H9 (cell line): ENCODE measurements around the gene COX4I2. TPM values are rescaled to one million over a fixed set of nuclear protein-coding genes. Genes with fewer than 3 reads are reported as not detected.

Source experiments
- DNase-seq: peaks from one replicate; pipeline ENCODE4 v3.0.0-alpha.2; 2017
- H2AFZ ChIP-seq: one replicate; pipeline ENCODE4 v1.6.1; 2013; ENCODE audit warnings: mild to moderate bottlenecking, low read length, control low read depth, moderate library complexity
- H2AK5ac ChIP-seq: 2 replicates; pipeline ENCODE4 v1.6.1; 2013; ENCODE audit warnings: low read length, control low read depth, mixed read lengths; ENCODE audit not compliant: insufficient read length
- H2BK120ac ChIP-seq: one replicate; pipeline ENCODE4 v1.6.1; 2013; ENCODE audit warnings: low read depth, mild to moderate bottlenecking, low read length, control low read depth, inconsistent platforms; ENCODE audit not compliant: poor library complexity, severe bottlenecking
- H2BK12ac ChIP-seq: 2 replicates; pipeline ENCODE4 v1.6.1; 2013; ENCODE audit warnings: low read length, control low read depth, mixed read lengths, low read depth; ENCODE audit not compliant: insufficient read length
- H2BK15ac ChIP-seq: 2 replicates; pipeline ENCODE4 v1.6.1; 2013; ENCODE audit warnings: low read depth, low read length, control low read depth
- H2BK20ac ChIP-seq: one replicate; pipeline ENCODE4 v1.6.1; 2013; ENCODE audit warnings: low read depth, mild to moderate bottlenecking, low read length, control low read depth, inconsistent platforms; ENCODE audit not compliant: poor library complexity, severe bottlenecking
- H2BK5ac ChIP-seq: 2 replicates; pipeline ENCODE4 v1.6.1; 2013; ENCODE audit warnings: low read length, control low read depth, mixed read lengths; ENCODE audit not compliant: insufficient read length
- H3K14ac ChIP-seq: 2 replicates; pipeline ENCODE4 v1.6.1; 2013; ENCODE audit warnings: low read length, control low read depth; ENCODE audit not compliant: insufficient read depth
- H3K18ac ChIP-seq: 2 replicates; pipeline ENCODE4 v1.6.1; 2013; ENCODE audit warnings: low read depth, mild to moderate bottlenecking, mixed read lengths, low read length, control low read depth; ENCODE audit not compliant: insufficient read length
- H3K23ac ChIP-seq: 2 replicates; pipeline ENCODE4 v1.6.1; 2013; ENCODE audit warnings: low read length, control low read depth, mixed read lengths, low read depth; ENCODE audit not compliant: insufficient read length
- H3K23me2 ChIP-seq: 2 replicates; pipeline ENCODE4 v1.6.1; 2013; ENCODE audit warnings: low read depth, mild to moderate bottlenecking, mixed read lengths, low read length, control low read depth; ENCODE audit not compliant: insufficient read length, poor library complexity, severe bottlenecking
- H3K27ac ChIP-seq: 2 replicates; pipeline ENCODE4 v1.5.1; 2013; ENCODE audit warnings: low read length, control low read depth, mixed read lengths, low read depth; ENCODE audit not compliant: insufficient read length
- H3K27me3 ChIP-seq: 2 replicates; pipeline ENCODE4 v1.6.1; 2013; ENCODE audit warnings: low read length, control low read depth, inconsistent platforms; ENCODE audit not compliant: insufficient read depth
- H3K4ac ChIP-seq: 2 replicates; pipeline ENCODE4 v1.6.1; 2013; ENCODE audit warnings: low read depth, mild to moderate bottlenecking, control low read depth, inconsistent platforms, low read length, moderate library complexity
- H3K4me1 ChIP-seq: 2 replicates; pipeline ENCODE4 v1.6.1; 2013; ENCODE audit warnings: low read length, control low read depth, inconsistent platforms; ENCODE audit not compliant: insufficient read depth
- H3K4me2 ChIP-seq: 2 replicates; pipeline ENCODE4 v1.6.1; 2013; ENCODE audit warnings: low read length, control low read depth, mixed read lengths; ENCODE audit not compliant: insufficient read length, insufficient read depth
- H3K56ac ChIP-seq: 2 replicates; pipeline ENCODE4 v1.6.1; 2013; ENCODE audit warnings: low read depth, mild to moderate bottlenecking, mixed read lengths, low read length, control low read depth; ENCODE audit not compliant: insufficient read length
- H3K79me1 ChIP-seq: 2 replicates; pipeline ENCODE4 v1.6.1; 2013; ENCODE audit warnings: low read depth, mild to moderate bottlenecking, moderate library complexity, low read length, control low read depth, inconsistent platforms; ENCODE audit not compliant: insufficient read depth, poor library complexity, severe bottlenecking
- H3K79me2 ChIP-seq: 2 replicates; pipeline ENCODE4 v1.6.1; 2013; ENCODE audit warnings: low read length, control low read depth, inconsistent platforms; ENCODE audit not compliant: insufficient read depth
- H3K9ac ChIP-seq: 2 replicates; pipeline ENCODE4 v1.6.1; 2013; ENCODE audit warnings: low read length, control low read depth, mixed read lengths; ENCODE audit not compliant: insufficient read length; ENCODE audit errors: extremely low read depth
- H3K9me3 ChIP-seq: one replicate; pipeline ENCODE4 v1.6.1; 2013; ENCODE audit warnings: low read depth, low read length, inconsistent platforms; ENCODE audit not compliant: control insufficient read depth
- H3T11ph ChIP-seq: one replicate; pipeline ENCODE4 v1.6.1; 2013; ENCODE audit warnings: mild to moderate bottlenecking, low read length, control low read depth, inconsistent platforms
- H4K20me1 ChIP-seq: one replicate; pipeline ENCODE4 v1.6.1; 2013; ENCODE audit not compliant: control insufficient read depth, insufficient read length, insufficient read depth
- H4K5ac ChIP-seq: 2 replicates; pipeline ENCODE4 v1.6.1; 2013; ENCODE audit warnings: low read depth, mild to moderate bottlenecking, mixed read lengths, low read length, control low read depth; ENCODE audit not compliant: insufficient read length
- H4K8ac ChIP-seq: replicated peaks from 2 replicates; pipeline ENCODE4 v1.6.1; 2013; ENCODE audit warnings: low read length, control low read depth, mixed read lengths, low read depth; ENCODE audit not compliant: insufficient read length
- H4K91ac ChIP-seq: 2 replicates; pipeline ENCODE4 v1.6.1; 2013; ENCODE audit warnings: low read depth, mild to moderate bottlenecking, moderate library complexity, mixed read lengths, low read length, control low read depth; ENCODE audit not compliant: insufficient read length
- H3K27ac Mint-ChIP-seq, 3 experiments: 2 replicates in 2 of 3; 3 replicates in 1 of 3; pipeline ENCODE4 v1.8.0; 2020 to 2021; ENCODE audit warnings: mixed read lengths in 3 of 3, mild to moderate bottlenecking in 1 of 3, moderate library complexity in 1 of 3
- H3K27me3 Mint-ChIP-seq: 2 replicates; pipeline ENCODE4 v1.8.0; 2021; ENCODE audit warnings: low read depth, mild to moderate bottlenecking, moderate library complexity, mixed read lengths
- H3K36me3 Mint-ChIP-seq, 3 experiments: 2 replicates in 2 of 3; 3 replicates in 1 of 3; pipeline ENCODE4 v1.8.0; 2020 to 2021; ENCODE audit warnings: low read depth in 3 of 3, mixed read lengths in 3 of 3; ENCODE audit not compliant: insufficient read depth in 1 of 3
- H3K4me1 Mint-ChIP-seq, 2 experiments: 2 replicates each; pipeline ENCODE4 v1.8.0; 2020; ENCODE audit warnings: mixed read lengths in 2 of 2
- H3K4me3 Mint-ChIP-seq, 2 experiments: 2 replicates in 1 of 2; 3 replicates in 1 of 2; pipeline ENCODE4 v1.8.0; 2020 to 2021; ENCODE audit warnings: mild to moderate bottlenecking in 2 of 2, mixed read lengths in 2 of 2, moderate library complexity in 1 of 2
- H3K9me3 Mint-ChIP-seq, 2 experiments: 2 replicates in 1 of 2; 3 replicates in 1 of 2; pipeline ENCODE4 v1.8.0; 2020; ENCODE audit warnings: mild to moderate bottlenecking in 2 of 2, mixed read lengths in 2 of 2, moderate library complexity in 1 of 2
- CTCF ChIP-seq: fragments of 200-600 bp; sonication (generic); conservative IDR thresholded peaks from 3 replicates; pipeline ENCODE4 v1.8.0; 2021; ENCODE audit warnings: antibody characterized with exemption, mild to moderate bottlenecking
- WGBS: extraction: QIAGEN DNeasy Blood & Tissue Kit; methylation state at CpG from one replicate; pipeline ENCODE4 v1.1.7; 2013; ENCODE audit warnings: missing lambda C conversion rate, low lambda C conversion rate, mixed read lengths; ENCODE audit not compliant: insufficient read length; ENCODE audit errors: extremely low coverage; 5-methylcytosine and 5-hydroxymethylcytosine counted together
- total RNA-seq: library from RNA; stranded (reverse); gene quantifications from 2 replicates; pipeline ENCODE4 v1.2.1, GENCODE V29; 2021

COX4I2 gene
- total RNA-seq, 1 experiment from 2014 or later = not detected

- Histone ChIP-seq H3K9ac (no peak overlapping the region), H2AK5ac (no peak overlapping the region), H3K4ac (no peak overlapping the region), H3K9me3 (no peaks in the 10 kb centered on the region), H2BK20ac (no peak overlapping the region), H4K20me1 (no peaks in the 10 kb centered on the region), H3K27me3 (no peaks in the 10 kb centered on the region), H2BK15ac (no peak overlapping the region), H3K23me2 (no peaks in the 10 kb centered on the region), H4K8ac (no peak overlapping the region), H2AFZ (no peak overlapping the region), H4K91ac (no peak overlapping the region), H3K18ac (no peak overlapping the region), H3T11ph (no peak overlapping the region), H3K14ac (no peak overlapping the region), H2BK12ac (no peak overlapping the region), H3K4me1 (no peaks in the 10 kb centered on the region), H2BK120ac (no peak overlapping the region), H3K27ac (no peak overlapping the region), H4K5ac (no peak overlapping the region), H3K79me2 (no peaks in the 10 kb centered on the region), H3K23ac (no peak overlapping the region), H3K56ac (no peak overlapping the region), H2BK5ac (no peak overlapping the region), H3K4me2 (no peak overlapping the region), H3K79me1 (no peaks in the 10 kb centered on the region)
- Mint-ChIP-seq H3K9me3 (no peaks in the 10 kb centered on the region), H3K27me3 (peaks cover 8% of the 10 kb centered on the region), H3K36me3 (no peaks in the 10 kb centered on the region), H3K4me3 (no peak overlapping the region), H3K27ac (no peak overlapping the region), H3K4me1 (peaks cover 6 to 8% of the 10 kb centered on the region in 2 experiments)
- WGBS = no CpG with 5 or more reads among the region's 4 CpGs
- no peak for DNase-seq
- TF ChIP-seq CTCF = no peak
Measured at GRCh38 chr20:31643522-31643921, 5.8 kb downstream of the COX4I2 start.
